GM18907 (cell line): ENCODE measurements around the gene ATG10.
"Not testable (repeated sequence)": the region's sequence is repeated elsewhere in the genome, so short reads cannot be mapped to it uniquely, and the experiment has no call there.

Source experiments
- ATAC-seq: cut with Tn5 transposase; IDR thresholded peaks from one replicate; pipeline ENCODE4 v1.9.1; 2021; ENCODE audit warnings: mild to moderate bottlenecking, moderate library complexity; ENCODE audit not compliant: unreplicated experiment

Gene ATG10

GRCh38 chr5:82111191-82111590 is 139.4 kb downstream of the ATG10 start:
- ATAC-seq = no peak

GRCh38 chr5:82115858-82116257 is 144.0 kb downstream of the ATG10 start:
- no peak for ATAC-seq

GRCh38 chr5:82119889-82120288 is 148.1 kb downstream of the ATG10 start:
- no peak for ATAC-seq

GRCh38 chr5:82129723-82130285 is 158.0 kb downstream of the ATG10 start:
- no peak for ATAC-seq

GRCh38 chr5:82130602-82131001 is 158.8 kb downstream of the ATG10 start:
- no peak for ATAC-seq

- ATAC-seq = no peak
Measured at GRCh38 chr5:82137205-82137604, 165.4 kb downstream of the ATG10 start.

GRCh38 chr5:82139837-82140236 is 168.0 kb downstream of the ATG10 start:
- not testable (repeated sequence) for ATAC-seq

GRCh38 chr5:82142217-82142841 is 170.5 kb downstream of the ATG10 start:
- no peak for ATAC-seq

- ATAC-seq = no peak
Measured at GRCh38 chr5:82142928-82143577, 171.2 kb downstream of the ATG10 start.

GRCh38 chr5:82147860-82148573 is 176.2 kb downstream of the ATG10 start:
- no peak for ATAC-seq

- ATAC-seq = no peak
Measured at GRCh38 chr5:82149434-82149833, 177.6 kb downstream of the ATG10 start.

- no peak for ATAC-seq
Measured at GRCh38 chr5:82150559-82150958, 178.7 kb downstream of the ATG10 start.

GRCh38 chr5:82151204-82151603 is 179.4 kb downstream of the ATG10 start:
- ATAC-seq = no peak

- no peak for ATAC-seq
Measured at GRCh38 chr5:82151662-82152061, 179.8 kb downstream of the ATG10 start.

- no peak for ATAC-seq
Measured at GRCh38 chr5:82152978-82153481, 181.2 kb downstream of the ATG10 start.

GRCh38 chr5:82154776-82155175 is 183.0 kb downstream of the ATG10 start:
- no peak for ATAC-seq

GRCh38 chr5:82155305-82155704 is 183.5 kb downstream of the ATG10 start:
- no peak for ATAC-seq

GRCh38 chr5:82156874-82157273 is 185.1 kb downstream of the ATG10 start:
- no peak for ATAC-seq

- no peak for ATAC-seq
Measured at GRCh38 chr5:82158755-82159413, 187.1 kb downstream of the ATG10 start.

- no peak for ATAC-seq
Measured at GRCh38 chr5:82160948-82161347, 189.1 kb downstream of the ATG10 start.

- no peak for ATAC-seq
Measured at GRCh38 chr5:82162573-82162972, 190.8 kb downstream of the ATG10 start.
